HAP-1 (cell line): Measurements from ENCODE around the gene LCT.
"Not testable (repeated sequence)": the region's sequence is repeated elsewhere in the genome, so short reads cannot be mapped to it uniquely, and the experiment has no call there.

Experiments
- DNase-seq, 2 experiments: peaks; one replicate each; pipeline ENCODE4 v3.0.0-alpha.2; 2016 to 2020; ENCODE audit warnings: low spot score in 2 of 2
- H3K27me3 ChIP-seq: fragments of 250-450 bp; sonication (Bioruptor Pico); 2 replicates; pipeline ENCODE4 v1.5.1; 2020; ENCODE audit warnings: low read depth, mild to moderate bottlenecking, moderate library complexity
- H3K36me3 ChIP-seq: fragments of 250-450 bp; sonication (Bioruptor Pico); replicated peaks from 2 replicates; pipeline ENCODE4 v1.5.1; 2020; ENCODE audit warnings: mild to moderate bottlenecking
- H3K4me1 ChIP-seq: fragments of 250-450 bp; sonication (Bioruptor Pico); 2 replicates; pipeline ENCODE4 v1.5.1; 2020; ENCODE audit warnings: mild to moderate bottlenecking
- H3K4me3 ChIP-seq: fragments of 250-450 bp; sonication (Bioruptor Pico); 2 replicates; pipeline ENCODE4 v1.5.1; 2020; ENCODE audit warnings: mild to moderate bottlenecking, moderate library complexity
- H3K9me3 ChIP-seq: fragments of 250-450 bp; sonication (Bioruptor Pico); 2 replicates; pipeline ENCODE4 v1.5.1; 2020; ENCODE audit warnings: mild to moderate bottlenecking, moderate library complexity
- in situ Hi-C: fragments of 300-500 bp; cut with MboI; formaldehyde crosslinking; loops from 3 replicates; pipeline ENCODE4 v1.14.3; 2020; ENCODE audit warnings: low sequenced_read_pairs, inconsistent platforms, mixed read lengths

The LCT gene

DNA sequence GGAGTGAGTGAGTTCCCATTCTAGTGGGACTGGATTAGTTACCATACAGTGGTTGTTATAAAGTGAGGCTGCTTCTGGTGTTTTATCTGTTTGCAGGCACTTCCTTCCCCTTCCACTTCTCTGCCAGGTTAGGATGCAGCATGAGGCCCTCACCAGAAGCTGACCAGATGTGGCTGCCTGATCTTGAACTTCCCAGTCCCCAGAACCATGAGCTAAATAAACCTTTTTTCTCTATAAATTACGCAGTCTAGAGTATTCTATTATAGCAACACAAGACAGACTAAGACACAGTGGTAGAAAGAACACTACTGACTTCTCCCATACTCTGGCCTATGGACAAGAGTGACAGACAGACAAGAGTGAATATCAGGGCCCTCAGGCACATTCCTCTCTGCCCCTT lies 14.1 kb downstream of the LCT start:
- Histone ChIP-seq H3K4me1 (no peaks in the 10 kb centered on the region), H3K36me3 (no peaks in the 10 kb centered on the region), H3K9me3 (no peaks in the 10 kb centered on the region), H3K4me3 (no peak overlapping the region), H3K27me3 (no peaks in the 10 kb centered on the region)
- DNase-seq = no peak
- in situ Hi-C loops = no loop called here

DNA sequence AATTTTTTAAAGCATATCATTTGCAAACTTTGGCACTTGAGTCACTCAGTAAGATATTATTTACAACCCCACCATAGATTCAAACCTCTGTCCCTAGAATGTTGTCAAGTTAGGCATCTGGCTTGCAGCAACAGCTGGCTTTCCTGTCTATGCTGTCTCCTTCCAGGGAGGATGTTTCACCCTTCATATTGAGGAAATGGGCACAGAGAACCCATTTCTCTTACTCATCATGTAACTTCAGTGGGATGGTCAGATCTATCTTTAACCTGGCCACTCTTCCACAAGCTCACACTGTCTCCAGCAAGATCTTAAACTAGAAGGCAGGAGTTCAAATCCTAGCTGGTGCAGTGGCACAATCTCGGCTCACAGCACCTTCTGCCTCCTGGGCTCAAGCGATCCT lies 15.8 kb downstream of the LCT start:
- no peak for DNase-seq
- Histone ChIP-seq H3K4me3 (no peak overlapping the region), H3K4me1 (no peaks in the 10 kb centered on the region), H3K9me3 (no peaks in the 10 kb centered on the region), H3K27me3 (no peaks in the 10 kb centered on the region), H3K36me3 (no peaks in the 10 kb centered on the region)
- in situ Hi-C loops = no loop called here

DNA sequence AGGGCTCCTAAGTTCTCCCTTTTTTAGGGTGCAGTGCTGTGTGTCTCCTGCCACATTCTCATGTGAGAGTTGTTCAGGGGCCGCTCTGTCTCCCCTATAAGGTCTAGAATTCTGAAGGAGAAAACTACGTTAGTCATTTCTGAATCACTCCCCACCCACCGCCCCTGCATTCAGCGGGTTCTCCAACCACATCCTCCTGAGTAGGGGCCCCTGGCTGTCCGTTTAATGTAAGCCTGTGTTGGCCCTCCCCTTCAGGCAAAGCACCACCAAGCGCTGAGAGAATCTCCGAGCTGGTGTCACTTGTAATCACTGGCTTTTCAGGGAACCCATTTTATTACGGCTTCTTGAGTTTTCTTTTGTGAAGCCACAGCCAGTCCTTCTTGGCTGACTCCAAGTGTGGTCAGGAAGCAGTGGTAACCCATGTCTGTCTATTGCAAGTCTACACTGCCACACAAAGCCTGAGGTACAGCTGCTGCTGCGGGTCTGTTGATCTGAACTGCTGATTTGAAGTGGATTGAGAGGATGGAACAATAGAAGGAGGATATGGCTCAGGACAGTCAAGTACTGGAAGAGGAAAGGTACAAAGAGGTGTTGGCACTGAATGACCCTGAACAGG lies 16.9 kb downstream of the LCT start:
- H3K36me3 ChIP-seq = no peaks in the 10 kb centered on the region
- in situ Hi-C loops = no loop called here
- H3K4me3 ChIP-seq = no peak overlapping the region
- H3K27me3 ChIP-seq = no peaks in the 10 kb centered on the region
- no peaks in the 10 kb centered on the region for H3K9me3 ChIP-seq
- DNase-seq = no peak
- H3K4me1 ChIP-seq = no peaks in the 10 kb centered on the region

DNA sequence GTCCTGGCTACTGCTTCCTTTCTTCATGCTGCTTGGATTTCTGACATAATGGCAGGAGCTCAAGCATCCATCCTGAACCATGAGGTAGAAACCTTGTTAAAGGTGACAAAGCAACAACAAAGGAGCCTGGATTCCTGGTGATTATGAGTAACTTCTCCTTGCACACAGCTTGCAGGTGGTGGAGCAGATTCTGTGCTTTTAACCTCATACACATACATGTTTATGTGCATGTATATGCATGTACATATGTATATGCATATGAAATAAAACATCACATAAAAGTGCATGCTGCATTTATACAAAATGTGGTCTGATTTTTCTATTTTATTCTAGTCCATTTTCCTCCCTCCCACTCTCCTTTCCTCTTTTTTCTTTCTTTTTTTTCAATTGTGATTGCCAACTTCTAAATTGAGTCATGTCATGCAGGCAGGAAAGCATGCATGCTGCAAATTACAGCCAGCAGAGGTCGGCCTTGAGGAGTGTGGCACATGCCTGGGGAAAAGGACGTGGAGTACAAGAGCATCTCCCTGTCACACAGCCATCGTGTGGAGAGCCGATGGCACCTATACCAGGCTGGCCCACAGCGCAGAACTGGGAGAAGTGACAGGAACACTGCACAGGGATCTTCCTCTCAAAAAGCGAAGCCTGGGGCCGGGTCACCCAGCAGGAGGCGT lies 17.9 kb downstream of the LCT start:
- peak in 1 of 2 experiments; percentile 42 for DNase-seq
- Histone ChIP-seq H3K4me1 (no peaks in the 10 kb centered on the region), H3K36me3 (no peaks in the 10 kb centered on the region), H3K9me3 (no peaks in the 10 kb centered on the region), H3K4me3 (no peak overlapping the region), H3K27me3 (no peaks in the 10 kb centered on the region)
- in situ Hi-C loops = no loop called here

DNA sequence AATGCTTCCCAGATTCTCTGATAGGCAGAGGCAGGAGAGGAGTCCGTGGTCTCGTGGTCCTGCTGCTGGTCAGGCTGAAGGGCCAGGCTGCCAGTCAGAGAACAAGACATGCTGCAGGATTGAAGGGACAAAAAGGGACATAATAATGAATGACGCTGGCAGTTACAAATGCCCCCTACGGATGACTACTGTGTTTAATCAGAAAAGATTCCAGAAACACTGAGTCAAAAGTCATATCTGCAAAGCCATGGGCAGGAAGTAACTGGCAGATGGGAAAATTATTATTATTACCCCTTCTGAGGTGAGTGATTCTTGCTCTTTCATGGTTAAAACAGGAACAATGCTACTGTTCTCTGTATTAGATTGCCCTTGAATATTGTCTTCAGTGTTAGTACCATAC lies 19.0 kb downstream of the LCT start:
- no peaks in the 10 kb centered on the region for H3K9me3 ChIP-seq
- in situ Hi-C loops = no loop called here
- H3K4me3 ChIP-seq = no peak overlapping the region
- H3K27me3 ChIP-seq = no peaks in the 10 kb centered on the region
- no peaks in the 10 kb centered on the region for H3K36me3 ChIP-seq
- DNase-seq = no peak
- H3K4me1 ChIP-seq = no peaks in the 10 kb centered on the region

DNA sequence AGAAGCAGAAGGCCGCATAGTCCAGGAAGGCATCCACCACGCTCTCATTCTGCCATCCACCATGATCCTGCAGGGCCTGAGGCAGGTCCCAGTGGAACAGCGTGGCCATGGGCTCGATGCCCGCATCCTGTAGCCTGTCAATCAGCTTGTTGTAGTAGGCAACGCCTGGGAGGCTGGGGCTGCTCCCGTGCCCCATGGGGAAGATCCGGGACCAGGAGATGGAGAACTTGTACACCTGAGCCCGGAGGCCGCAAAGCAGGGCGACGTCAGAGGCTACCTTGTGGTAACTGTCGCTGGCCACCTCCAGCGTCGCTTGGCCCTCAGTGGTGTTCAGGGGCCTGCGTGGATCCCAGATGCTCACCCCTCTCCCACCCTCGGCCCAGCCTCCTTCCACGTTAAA lies 19.5 kb downstream of the LCT start:
- H3K27me3 ChIP-seq = no peaks in the 10 kb centered on the region
- DNase-seq = no peak
- H3K4me3 ChIP-seq = no peak overlapping the region
- no peaks in the 10 kb centered on the region for H3K36me3 ChIP-seq
- no peaks in the 10 kb centered on the region for H3K9me3 ChIP-seq
- no peaks in the 10 kb centered on the region for H3K4me1 ChIP-seq
- in situ Hi-C loops = no loop called here

DNA sequence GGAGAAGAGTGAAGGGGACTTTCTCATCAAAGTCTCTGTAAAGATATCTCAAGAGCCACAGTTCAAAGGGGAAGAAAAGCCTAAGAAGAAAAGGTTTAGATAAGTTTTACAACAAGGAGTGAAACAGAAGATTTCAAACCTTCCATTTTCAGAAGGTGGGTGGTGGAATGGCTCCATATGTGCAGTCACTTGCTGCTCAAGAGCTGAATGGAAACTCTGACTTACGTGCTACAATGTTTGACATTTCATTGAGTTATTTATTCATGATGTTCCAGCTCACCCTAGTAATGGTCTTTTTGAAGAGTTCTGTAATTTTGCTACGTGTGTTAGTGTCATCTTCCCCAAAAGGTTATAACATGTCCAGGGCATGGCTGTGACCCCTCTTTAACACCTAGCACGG lies 21.7 kb downstream of the LCT start:
- in situ Hi-C loops = no loop called here
- no peak overlapping the region for H3K4me3 ChIP-seq
- H3K27me3 ChIP-seq = no peaks in the 10 kb centered on the region
- DNase-seq = no peak
- no peaks in the 10 kb centered on the region for H3K9me3 ChIP-seq
- H3K36me3 ChIP-seq = no peaks in the 10 kb centered on the region
- H3K4me1 ChIP-seq = no peaks in the 10 kb centered on the region

DNA sequence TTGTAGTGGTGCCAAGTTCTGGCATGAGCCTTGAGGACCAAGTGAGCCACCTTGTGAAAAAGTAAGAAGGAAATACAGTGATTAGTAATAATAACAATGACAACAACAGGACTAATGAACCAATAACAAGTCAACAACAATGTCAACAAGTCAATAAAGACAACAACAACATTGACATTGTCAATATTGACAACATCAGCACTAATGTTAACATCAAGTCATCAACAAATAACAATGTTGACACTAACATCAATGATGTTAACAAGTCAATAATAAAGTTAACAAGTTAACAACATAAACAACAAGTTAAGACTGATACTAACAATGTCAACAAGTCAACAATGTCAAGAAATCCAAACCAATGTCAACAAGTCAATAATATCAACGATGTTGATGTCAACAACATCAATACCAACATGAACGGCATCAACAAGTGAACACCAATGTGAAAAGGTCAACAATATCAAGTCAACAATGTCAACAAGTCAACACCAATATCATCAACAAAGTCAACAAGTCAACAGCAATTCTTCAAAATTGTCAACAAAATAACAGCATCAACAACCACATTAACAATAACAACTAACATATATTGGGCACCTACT lies 24.0 kb downstream of the LCT start:
- Histone ChIP-seq H3K27me3 (no peaks in the 10 kb centered on the region), H3K9me3 (no peaks in the 10 kb centered on the region), H3K4me1 (no peaks in the 10 kb centered on the region), H3K4me3 (no peak overlapping the region), H3K36me3 (no peaks in the 10 kb centered on the region)
- DNase-seq = no peak
- in situ Hi-C loops = no loop called here

DNA sequence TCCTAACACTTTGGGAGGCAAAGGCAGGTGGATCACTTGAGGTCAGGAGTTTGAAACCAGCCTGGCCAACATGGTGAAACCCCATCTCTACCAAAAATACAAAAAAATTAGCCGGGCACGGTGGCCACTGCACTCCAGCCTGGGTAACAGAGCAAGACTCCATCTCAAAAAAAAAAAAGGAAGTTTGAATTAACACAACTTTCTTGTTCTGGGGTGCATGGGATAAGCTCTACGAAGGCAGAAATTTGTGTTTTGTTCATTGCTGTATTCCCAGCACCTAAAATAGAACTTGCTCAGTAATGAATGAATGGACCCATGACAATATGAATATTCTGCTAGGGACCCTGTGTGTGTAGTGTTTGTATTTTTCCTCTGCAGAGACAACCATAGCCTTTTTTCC lies 29.1 kb downstream of the LCT start:
- H3K9me3 ChIP-seq, H3K4me1 ChIP-seq, H3K36me3 ChIP-seq, H3K4me3 ChIP-seq, in situ Hi-C loops, H3K27me3 ChIP-seq, DNase-seq: not testable (repeated sequence)

DNA sequence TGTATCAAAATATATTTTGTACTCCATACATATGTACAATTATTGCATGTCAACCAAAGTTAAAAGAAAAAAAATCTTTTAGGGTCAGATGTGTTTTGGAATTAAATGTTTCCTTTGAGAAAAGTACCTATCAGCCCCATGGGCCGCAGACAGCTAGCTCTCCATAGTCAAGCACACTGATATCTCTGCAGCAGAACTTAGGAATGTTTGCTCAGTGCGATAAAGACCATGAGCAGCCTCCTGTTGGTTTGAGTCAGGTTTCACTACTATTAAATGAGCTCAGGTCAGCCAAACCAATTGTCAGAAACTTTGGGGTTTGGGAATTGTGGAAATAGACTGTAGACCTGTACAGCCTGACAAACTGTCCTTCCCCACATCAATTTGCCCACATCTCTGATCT lies 33.7 kb downstream of the LCT start:
- Histone ChIP-seq H3K4me3 (no peak overlapping the region), H3K27me3 (no peaks in the 10 kb centered on the region), H3K4me1 (no peaks in the 10 kb centered on the region), H3K9me3 (peaks cover 3% of the 10 kb centered on the region), H3K36me3 (no peaks in the 10 kb centered on the region)
- in situ Hi-C loops = no loop called here
- no peak for DNase-seq

DNA sequence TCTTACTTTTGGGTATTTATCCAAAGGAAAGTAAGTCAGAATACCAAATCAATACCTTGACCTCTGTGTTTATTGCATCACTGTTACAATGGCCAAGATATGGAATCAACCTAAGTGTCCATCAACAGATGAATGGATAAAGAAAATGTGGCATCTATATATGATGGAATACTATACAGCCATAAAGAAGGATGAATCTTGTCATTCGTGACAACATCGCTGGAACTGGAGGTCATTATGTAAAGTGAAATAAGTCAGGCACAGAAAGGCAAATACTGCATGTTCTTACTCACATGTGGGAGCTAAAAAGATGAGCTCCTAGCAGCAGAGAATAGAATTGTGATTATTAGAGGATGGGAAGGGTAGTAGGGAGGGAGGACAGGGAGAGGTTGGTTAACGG lies 34.6 kb downstream of the LCT start:
- Histone ChIP-seq H3K27me3 (no peaks in the 10 kb centered on the region), H3K9me3 (peaks cover 3% of the 10 kb centered on the region), H3K36me3 (no peaks in the 10 kb centered on the region), H3K4me1 (no peaks in the 10 kb centered on the region), H3K4me3 (no peak overlapping the region)
- DNase-seq = no peak
- in situ Hi-C loops = no loop called here

DNA sequence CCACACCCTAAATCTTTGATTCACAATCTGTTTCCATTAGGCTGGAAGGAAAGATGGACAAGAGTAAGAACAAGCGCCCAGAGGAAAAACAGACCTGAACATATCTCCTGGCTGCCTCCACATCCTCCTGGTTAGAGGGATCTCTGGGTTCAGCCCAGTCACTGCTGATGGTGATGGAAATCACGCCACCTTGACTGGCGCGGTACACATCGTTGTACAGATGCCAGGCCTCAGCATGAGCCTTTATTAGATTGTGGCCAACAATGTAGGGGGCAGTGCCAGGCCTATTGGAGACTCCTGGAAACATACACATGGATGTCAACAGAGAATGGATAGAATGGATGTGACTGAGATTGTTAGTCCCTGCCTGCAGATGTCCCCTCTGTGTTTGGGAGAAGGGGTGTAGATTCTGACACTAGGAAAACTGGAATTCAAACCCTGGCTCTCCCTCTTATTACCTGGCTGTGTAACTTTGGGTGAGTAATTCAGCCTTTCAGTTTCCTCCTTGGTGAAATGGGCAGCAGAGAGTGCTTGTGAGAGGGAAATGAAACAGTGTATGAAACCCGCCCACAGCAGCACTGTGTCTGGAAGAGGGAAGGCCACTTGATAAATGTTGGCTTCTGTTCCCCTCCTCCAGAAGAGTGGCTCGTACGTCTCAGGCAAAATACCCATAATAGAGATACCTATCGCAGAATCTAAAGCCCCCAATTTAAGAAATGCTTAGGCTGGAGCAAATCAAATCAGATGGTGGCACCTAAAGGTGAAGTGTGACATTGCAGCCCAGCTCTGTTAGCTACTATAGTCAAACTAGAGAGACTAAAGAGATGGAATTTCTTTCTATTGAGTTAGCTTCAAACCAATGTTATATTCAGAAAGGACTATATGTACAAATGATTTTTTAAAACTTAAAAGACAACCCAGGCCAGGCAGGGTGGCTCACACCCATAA lies 36.2 kb downstream of the LCT start:
- Histone ChIP-seq H3K27me3 (no peaks in the 10 kb centered on the region), H3K36me3 (no peaks in the 10 kb centered on the region), H3K9me3 (peaks cover 3% of the 10 kb centered on the region), H3K4me1 (no peaks in the 10 kb centered on the region), H3K4me3 (no peak overlapping the region)
- no peak for DNase-seq
- in situ Hi-C loops = no loop called here

DNA sequence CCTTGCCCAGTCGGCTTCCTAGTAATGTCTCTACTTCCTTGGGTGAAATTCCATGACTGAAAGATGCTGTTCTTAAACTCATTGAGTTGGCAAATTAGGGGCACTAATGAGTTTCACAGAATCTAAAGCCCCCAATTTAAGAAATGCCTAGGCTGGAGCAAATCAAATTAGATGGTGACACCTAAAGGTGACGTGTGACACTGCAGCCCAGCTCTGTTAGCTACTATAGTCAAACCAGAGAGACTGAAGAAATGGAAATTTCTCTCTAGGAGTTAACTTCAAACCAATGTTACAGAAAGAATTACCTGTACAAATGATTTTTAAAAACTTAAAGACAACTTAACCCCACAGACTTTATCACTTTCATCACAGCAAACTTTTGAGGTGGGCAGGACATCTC lies 37.2 kb downstream of the LCT start:
- no peak for DNase-seq
- in situ Hi-C loops = loop anchor here (10.0 kb wide), 1 partner anchor 815 kb away; no protein-coding TSS in a partner anchor

DNA sequence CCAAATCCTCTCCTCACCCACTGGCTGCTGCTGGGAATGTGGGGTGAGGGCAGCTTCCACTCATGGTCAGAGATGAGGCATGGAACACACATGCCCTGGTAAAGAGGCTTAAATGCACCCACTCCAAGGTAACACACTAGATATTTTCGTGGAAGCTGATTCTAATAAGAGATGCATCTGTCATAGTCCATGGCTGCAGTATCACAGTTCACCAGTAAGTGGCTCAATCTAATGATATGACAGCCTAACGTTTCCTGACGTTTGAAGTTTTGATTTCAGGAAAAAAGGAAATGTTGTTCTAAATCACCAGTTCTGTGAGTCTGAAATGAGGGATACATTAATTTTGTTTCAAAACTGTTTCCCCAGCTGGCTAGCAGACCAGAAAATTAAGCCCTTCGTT lies 38.2 kb downstream of the LCT start:
- H3K9me3 ChIP-seq = peaks cover 3% of the 10 kb centered on the region
- H3K4me1 ChIP-seq = no peaks in the 10 kb centered on the region
- no peaks in the 10 kb centered on the region for H3K36me3 ChIP-seq
- in situ Hi-C loops = loop anchor here (10.0 kb wide), 1 partner anchor 814 kb away; no protein-coding TSS in a partner anchor
- DNase-seq = no peak
- H3K27me3 ChIP-seq = no peaks in the 10 kb centered on the region
- H3K4me3 ChIP-seq = no peak overlapping the region

More for the DNA sequence above, 37.2 kb downstream of the LCT start:
- H3K36me3 ChIP-seq = no peaks in the 10 kb centered on the region
- H3K27me3 ChIP-seq = no peaks in the 10 kb centered on the region
- H3K9me3 ChIP-seq = peaks cover 3% of the 10 kb centered on the region
- no peaks in the 10 kb centered on the region for H3K4me1 ChIP-seq
- no peak overlapping the region for H3K4me3 ChIP-seq
